ENCODE results near the gene MORN3.

Gene MORN3

DNA sequence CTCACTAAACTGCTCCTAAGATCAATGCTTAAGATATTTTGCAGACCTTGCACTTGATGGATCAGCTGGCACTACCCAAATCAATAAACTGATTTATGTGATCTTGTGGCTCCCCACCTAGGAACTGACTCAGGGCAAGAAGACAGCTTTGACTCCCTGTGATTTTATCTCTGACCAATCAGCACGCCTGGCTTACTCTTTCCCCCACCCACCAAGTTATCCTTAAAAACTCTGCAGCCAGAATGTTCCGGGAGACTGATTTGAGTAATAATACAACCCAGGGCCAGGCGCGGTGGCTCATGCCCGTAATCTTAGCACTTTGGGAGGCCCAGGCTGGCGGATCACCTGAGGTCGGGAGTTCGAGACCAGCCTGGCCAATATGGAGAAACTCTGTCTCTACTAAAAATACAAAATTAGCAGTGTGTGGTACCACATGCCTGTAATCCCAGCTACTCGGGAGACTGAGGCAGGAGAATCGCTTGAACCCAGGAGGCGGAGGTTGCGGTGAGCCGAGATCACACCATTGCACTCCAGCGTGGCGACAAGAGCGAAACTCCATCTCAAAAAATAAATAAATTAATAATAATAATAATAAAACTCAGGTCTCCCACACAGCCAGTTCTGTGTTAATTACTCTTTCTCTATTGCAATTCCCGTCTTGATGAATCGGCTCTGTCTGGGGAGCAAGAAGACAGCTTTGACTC, 12.0 kb downstream of the MORN3 start:
- no peak for DNase-seq (ENCODE audit: extremely low read depth, low read depth)

DNA sequence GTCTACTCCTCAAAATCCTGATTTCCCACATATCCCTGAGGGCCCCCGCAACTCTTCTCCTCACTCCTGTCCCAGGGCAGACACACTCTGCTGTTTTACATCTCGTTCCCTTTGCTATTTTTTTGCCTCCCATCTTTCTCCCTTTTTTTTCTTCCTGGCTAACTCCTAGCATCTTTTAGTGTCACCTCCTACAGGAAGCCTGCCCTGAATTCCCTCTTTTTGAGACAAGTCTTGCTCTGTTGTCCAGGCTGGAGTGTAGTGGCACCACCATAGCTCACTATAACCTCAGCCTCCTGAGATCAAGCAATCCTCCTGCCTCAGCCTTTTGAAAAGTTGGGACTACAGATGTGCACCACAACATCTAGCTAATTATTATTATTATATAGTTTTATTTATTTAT, 13.3 kb downstream of the MORN3 start:
- TF ChIP-seq, protein P1, sequence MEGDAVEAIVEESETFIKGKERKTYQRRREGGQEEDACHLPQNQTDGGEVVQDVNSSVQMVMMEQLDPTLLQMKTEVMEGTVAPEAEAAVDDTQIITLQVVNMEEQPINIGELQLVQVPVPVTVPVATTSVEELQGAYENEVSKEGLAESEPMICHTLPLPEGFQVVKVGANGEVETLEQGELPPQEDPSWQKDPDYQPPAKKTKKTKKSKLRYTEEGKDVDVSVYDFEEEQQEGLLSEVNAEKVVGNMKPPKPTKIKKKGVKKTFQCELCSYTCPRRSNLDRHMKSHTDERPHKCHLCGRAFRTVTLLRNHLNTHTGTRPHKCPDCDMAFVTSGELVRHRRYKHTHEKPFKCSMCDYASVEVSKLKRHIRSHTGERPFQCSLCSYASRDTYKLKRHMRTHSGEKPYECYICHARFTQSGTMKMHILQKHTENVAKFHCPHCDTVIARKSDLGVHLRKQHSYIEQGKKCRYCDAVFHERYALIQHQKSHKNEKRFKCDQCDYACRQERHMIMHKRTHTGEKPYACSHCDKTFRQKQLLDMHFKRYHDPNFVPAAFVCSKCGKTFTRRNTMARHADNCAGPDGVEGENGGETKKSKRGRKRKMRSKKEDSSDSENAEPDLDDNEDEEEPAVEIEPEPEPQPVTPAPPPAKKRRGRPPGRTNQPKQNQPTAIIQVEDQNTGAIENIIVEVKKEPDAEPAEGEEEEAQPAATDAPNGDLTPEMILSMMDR (IDR thresholded peaks at IDR 0.05; ENCODE audit: low read depth, low read length): no peak
- no peak for DNase-seq (ENCODE audit: extremely low read depth, low read depth)

More for the DNA sequence above, 12.0 kb downstream of the MORN3 start:
- TF ChIP-seq, protein P1 (IDR thresholded peaks at IDR 0.05; ENCODE audit: low read depth, low read length): no peak

DNA sequence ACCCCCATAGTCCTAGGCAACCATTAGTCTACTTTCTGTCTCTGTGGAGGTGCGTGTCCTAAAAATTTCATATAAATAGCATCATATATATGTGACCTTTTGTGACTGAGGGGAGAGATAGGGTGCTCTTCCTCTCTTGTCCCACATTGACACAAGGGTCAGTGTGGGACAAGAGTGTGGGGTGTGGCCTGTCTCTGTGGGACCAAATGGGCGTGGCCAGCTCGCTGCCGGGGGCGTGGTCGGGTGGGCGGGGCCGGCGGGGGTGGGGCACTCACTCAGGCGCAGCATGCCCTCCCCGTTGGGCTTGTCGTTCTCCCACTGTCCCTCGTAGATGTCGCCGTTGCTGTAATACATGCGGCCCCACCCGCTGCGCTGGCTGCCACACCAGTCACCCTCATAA, 15.5 kb downstream of the MORN3 start:
- no peak for DNase-seq (ENCODE audit: extremely low read depth, low read depth)

DNA sequence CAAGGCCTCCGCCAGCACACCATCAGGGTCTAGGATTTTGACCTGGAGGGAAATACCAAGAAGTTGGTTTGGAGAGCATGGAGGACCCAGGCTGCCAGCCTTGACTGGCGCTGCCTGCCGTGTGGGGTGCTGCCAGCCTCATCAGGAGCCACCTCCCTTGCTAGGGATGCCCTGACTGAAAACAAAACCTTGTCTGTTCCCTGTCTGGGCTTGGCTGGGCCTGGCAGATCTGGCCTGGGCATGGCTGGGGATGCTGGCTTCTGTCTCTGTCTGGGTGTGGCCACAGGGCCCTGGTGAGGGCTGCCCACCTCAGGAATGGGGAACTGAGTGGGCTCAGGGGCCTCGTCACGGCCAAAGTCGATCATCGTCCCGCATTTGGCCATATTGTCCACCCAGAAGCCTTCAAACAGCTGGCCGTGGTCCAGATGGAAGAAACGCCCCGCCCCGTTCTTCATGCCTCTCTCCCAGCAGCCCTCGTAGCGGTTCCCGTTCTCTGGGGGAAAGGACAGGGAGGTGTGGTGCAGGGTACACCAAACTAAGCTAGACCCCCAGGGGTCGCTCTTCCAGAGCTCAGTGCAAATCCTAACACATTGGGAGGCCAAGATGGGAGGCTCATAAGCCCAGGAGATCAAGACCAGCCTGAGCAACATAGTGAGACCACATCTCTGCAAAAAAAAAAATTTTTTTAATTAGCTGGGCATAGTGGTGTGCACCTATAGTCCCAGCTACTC, 16.5 kb downstream of the MORN3 start:
- no peak for DNase-seq (ENCODE audit: extremely low read depth, low read depth)
- TF ChIP-seq, protein P1 (IDR thresholded peaks at IDR 0.05; ENCODE audit: low read depth, low read length): no peak

More for the DNA sequence above, 15.5 kb downstream of the MORN3 start:
- TF ChIP-seq, protein P1 (IDR thresholded peaks at IDR 0.05; ENCODE audit: low read depth, low read length): no peak

DNA sequence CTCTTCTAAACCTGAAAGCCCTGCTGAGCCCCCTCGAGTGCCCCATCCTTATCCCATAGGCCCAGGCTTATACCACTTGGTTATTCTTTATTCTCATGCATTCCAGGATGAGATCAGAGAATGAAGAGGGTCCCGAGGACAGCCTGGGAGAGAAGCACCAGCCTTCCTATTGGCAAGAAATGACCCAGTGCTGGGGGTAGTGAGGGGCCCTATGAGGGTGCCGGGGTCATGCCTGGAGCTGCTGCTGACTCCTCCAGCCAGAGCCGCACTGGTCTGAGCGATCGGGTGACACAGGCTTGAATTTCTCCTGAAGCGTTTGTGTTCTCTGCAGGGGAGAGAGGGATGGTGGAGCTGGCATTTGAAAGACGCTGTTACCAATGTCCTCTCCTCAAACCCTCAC, 18.1 kb downstream of the MORN3 start:
- TF ChIP-seq, protein P1 (IDR thresholded peaks at IDR 0.05; ENCODE audit: low read depth, low read length): no peak
- DNase-seq (ENCODE audit: extremely low read depth, low read depth): no peak

DNA sequence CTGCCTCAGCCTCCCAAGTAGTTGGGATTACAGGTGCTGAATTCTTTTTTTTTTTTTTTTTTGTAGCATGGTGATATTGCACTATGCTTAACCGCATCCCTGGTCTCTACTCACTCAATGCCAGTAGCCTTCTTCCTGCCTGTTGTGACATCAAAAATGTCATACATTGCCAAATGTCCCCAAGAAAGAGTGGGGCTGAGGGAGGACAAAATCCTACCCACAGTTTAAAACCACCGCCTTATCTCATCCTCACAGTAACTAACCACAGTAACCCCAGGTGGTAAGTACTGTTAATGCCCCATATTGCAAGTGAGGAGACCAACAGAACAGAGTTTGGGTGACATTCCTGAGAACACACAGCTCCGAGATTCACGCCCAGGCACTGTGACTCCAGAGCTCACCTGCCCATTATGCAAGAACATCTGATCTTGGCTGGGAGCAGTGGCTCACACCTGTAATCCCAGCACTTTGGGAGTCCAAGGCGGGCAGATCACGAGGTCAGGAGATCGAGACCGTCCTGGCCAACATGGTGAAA, 19.6 kb downstream of the MORN3 start:
- no peak for DNase-seq (ENCODE audit: extremely low read depth, low read depth)
- TF ChIP-seq, protein P1 (IDR thresholded peaks at IDR 0.05; ENCODE audit: low read depth, low read length): no peak

DNA sequence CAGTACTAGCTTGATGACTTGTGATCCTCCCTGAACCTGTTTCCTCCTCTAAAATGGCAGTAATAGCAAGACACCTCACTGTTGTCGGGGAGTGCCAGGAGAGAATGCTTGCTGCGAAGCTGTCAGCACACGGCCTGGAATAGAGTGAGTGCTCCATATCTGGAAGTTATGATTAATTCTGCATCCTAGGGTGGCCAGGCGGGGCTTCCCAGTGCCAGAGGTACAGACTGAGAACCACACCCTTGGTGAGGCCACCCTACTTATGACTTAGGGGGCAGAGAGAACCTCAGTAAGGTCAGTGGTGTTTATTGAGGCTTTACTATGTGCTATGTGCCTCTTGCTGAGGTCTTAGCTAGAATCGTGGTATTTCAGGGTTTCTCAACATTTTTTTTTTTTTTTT, 20.1 kb downstream of the MORN3 start:
- TF ChIP-seq, protein P1 (IDR thresholded peaks at IDR 0.05; ENCODE audit: low read depth, low read length): no peak
- DNase-seq (ENCODE audit: extremely low read depth, low read depth): no peak
